SU-DHL-6 (cell line): ENCODE data around the gene OR10G3.
"Not testable (repeated sequence)": the region's sequence is repeated elsewhere in the genome, so short reads cannot be mapped to it uniquely, and the experiment has no call there.

Experiments
- H2AFZ ChIP-seq: fragments of 200-600 bp; sonication (generic); 2 replicates; pipeline ENCODE4 v1.6.1; 2014; ENCODE audit warnings: low read depth, mild to moderate bottlenecking, moderate library complexity, mixed read lengths, antibody characterized with exemption, low read length; ENCODE audit not compliant: severe bottlenecking
- H3F3A ChIP-seq: fragments of 200-600 bp; shearing (Covaris generic); 2 replicates; pipeline ENCODE4 v1.6.0; 2016; ENCODE audit warnings: antibody characterized with exemption, mild to moderate bottlenecking; ENCODE audit not compliant: insufficient read depth
- H3K27ac ChIP-seq: fragments of 200-600 bp; sonication (generic); 2 replicates; pipeline ENCODE4 v1.5.1; 2016; ENCODE audit warnings: low read depth, mild to moderate bottlenecking, low read length, moderate library complexity, mixed read lengths
- H3K27me3 ChIP-seq: fragments of 200-600 bp; sonication (generic), shearing (Covaris generic); 2 replicates; pipeline ENCODE4 v1.6.0; 2014; ENCODE audit warnings: mild to moderate bottlenecking, low read length
- H3K36me3 ChIP-seq: fragments of 200-600 bp; sonication (generic); 2 replicates; pipeline ENCODE4 v1.6.1; 2014; ENCODE audit warnings: mild to moderate bottlenecking, low read length, mixed read lengths
- H3K4me2 ChIP-seq: fragments of 300-600, 200-600 bp; shearing (Covaris generic), sonication (generic); 2 replicates; pipeline ENCODE4 v1.6.0; 2014; ENCODE audit warnings: low read length, low read depth, mild to moderate bottlenecking; ENCODE audit not compliant: poor library complexity, severe bottlenecking
- H3K4me3 ChIP-seq: fragments of 200-600 bp; sonication (generic); 2 replicates; pipeline ENCODE4 v1.5.1; 2014; ENCODE audit warnings: antibody characterized with exemption, low read length, mild to moderate bottlenecking, mixed read lengths; ENCODE audit not compliant: insufficient read depth, poor library complexity, severe bottlenecking
- H3K79me2 ChIP-seq: fragments of 200-600 bp; sonication (generic); 2 replicates; pipeline ENCODE4 v1.6.1; 2014; ENCODE audit warnings: mild to moderate bottlenecking, low read length, moderate library complexity; ENCODE audit not compliant: insufficient read depth
- H3K9ac ChIP-seq: fragments of 200-600 bp; sonication (generic); 2 replicates; pipeline ENCODE4 v1.7.0; 2014; ENCODE audit warnings: mild to moderate bottlenecking, low read length
- H3K9me2 ChIP-seq: fragments of 200-600 bp; sonication (generic); replicated peaks from 2 replicates; pipeline ENCODE4 v1.6.1; 2014; ENCODE audit warnings: low read length; ENCODE audit not compliant: insufficient read depth
- H3K9me3 ChIP-seq: fragments of 200-600 bp; sonication (generic); 2 replicates; pipeline ENCODE4 v1.6.1; 2014; ENCODE audit warnings: low read length, mixed read lengths; ENCODE audit not compliant: insufficient read depth
- H4K20me1 ChIP-seq: fragments of 200-600 bp; sonication (generic); 2 replicates; pipeline ENCODE4 v1.6.1; 2014; ENCODE audit warnings: low read depth, mild to moderate bottlenecking, antibody characterized with exemption, low read length, moderate library complexity, mixed read lengths
- CTCF ChIP-seq: fragments of 200-600 bp; sonication (generic); IDR thresholded peaks from one replicate; pipeline ENCODE4 v1.5.1; 2017; ENCODE audit warnings: antibody characterized with exemption, mild to moderate bottlenecking, low read length, moderate library complexity; ENCODE audit not compliant: insufficient read depth, poor library complexity, severe bottlenecking
- EZH2phosphoT487 ChIP-seq: fragments of 200-600 bp; sonication (generic), shearing (Covaris generic); conservative IDR thresholded peaks from 2 replicates; pipeline ENCODE4 v1.6.1; 2018; ENCODE audit warnings: mild to moderate bottlenecking, antibody characterized with exemption, low read length, moderate library complexity, mixed read lengths

The OR10G3 gene

GRCh38 chr14:21614240-21614639 is 34.4 kb upstream of the OR10G3 start:
- no peaks in the 10 kb centered on the region for H3K36me3 ChIP-seq
- no peaks in the 10 kb centered on the region for H3K27me3 ChIP-seq
- H3K4me2 ChIP-seq = no peak overlapping the region
- TF ChIP-seq EZH2phosphoT487 (no peak), CTCF (no peak)
- H3F3A ChIP-seq = no peaks in the 10 kb centered on the region
- H3K79me2 ChIP-seq = no peaks in the 10 kb centered on the region
- H3K27ac ChIP-seq = no peak overlapping the region
- no peaks in the 10 kb centered on the region for H4K20me1 ChIP-seq
- H3K9me3 ChIP-seq = no peaks in the 10 kb centered on the region
- H3K9me2 ChIP-seq = no peaks in the 10 kb centered on the region
- no peak overlapping the region for H3K9ac ChIP-seq
- no peak overlapping the region for H2AFZ ChIP-seq
- no peak overlapping the region for H3K4me3 ChIP-seq

GRCh38 chr14:21612324-21612723 is 32.4 kb upstream of the OR10G3 start:
- H3K4me3 ChIP-seq = no peak overlapping the region
- H4K20me1 ChIP-seq = no peaks in the 10 kb centered on the region
- H3K4me2 ChIP-seq = no peak overlapping the region
- H3K36me3 ChIP-seq = no peaks in the 10 kb centered on the region
- no peak overlapping the region for H2AFZ ChIP-seq
- H3F3A ChIP-seq = no peaks in the 10 kb centered on the region
- TF ChIP-seq EZH2phosphoT487 (no peak), CTCF (no peak)
- no peaks in the 10 kb centered on the region for H3K9me2 ChIP-seq
- no peak overlapping the region for H3K9ac ChIP-seq
- H3K27ac ChIP-seq = no peak overlapping the region
- H3K27me3 ChIP-seq = no peaks in the 10 kb centered on the region
- no peaks in the 10 kb centered on the region for H3K79me2 ChIP-seq
- H3K9me3 ChIP-seq = no peaks in the 10 kb centered on the region

GRCh38 chr14:21602181-21602580 is 22.3 kb upstream of the OR10G3 start:
- H3K4me2 ChIP-seq, H3K4me3 ChIP-seq, H3K9ac ChIP-seq, H3K36me3 ChIP-seq, H2AFZ ChIP-seq, H3K79me2 ChIP-seq, H3K9me2 ChIP-seq, H3K27ac ChIP-seq, H4K20me1 ChIP-seq, H3F3A ChIP-seq, H3K9me3 ChIP-seq, H3K27me3 ChIP-seq: not testable (repeated sequence)

GRCh38 chr14:21589317-21589716 is 9.4 kb upstream of the OR10G3 start:
- no peaks in the 10 kb centered on the region for H3K27me3 ChIP-seq
- H3K9me2 ChIP-seq = no peaks in the 10 kb centered on the region
- H3K4me3 ChIP-seq = no peak overlapping the region
- no peaks in the 10 kb centered on the region for H3F3A ChIP-seq
- no peaks in the 10 kb centered on the region for H4K20me1 ChIP-seq
- no peak overlapping the region for H3K27ac ChIP-seq
- H3K4me2 ChIP-seq = no peak overlapping the region
- TF ChIP-seq EZH2phosphoT487 = no peak
- TF ChIP-seq CTCF = no peak
- H3K9ac ChIP-seq = no peak overlapping the region
- H2AFZ ChIP-seq = no peak overlapping the region
- H3K9me3 ChIP-seq = peaks cover 17% of the 10 kb centered on the region; the same call in 1 of the 2 replicates
- H3K79me2 ChIP-seq = no peaks in the 10 kb centered on the region
- H3K36me3 ChIP-seq = no peaks in the 10 kb centered on the region
